Fibroblast of villous mesenchyme (primary cell): ENCODE data around the gene BICDL1. TPM values are rescaled to one million over a fixed set of nuclear protein-coding genes. Genes with fewer than 3 reads are reported as not detected.
"Not testable (repeated sequence)": the region's sequence is repeated elsewhere in the genome, so short reads cannot be mapped to it uniquely, and the experiment has no call there.

ENCODE experiments used
- DNase-seq: peaks from one replicate; pipeline ENCODE4 v3.0.0-alpha.2; 2010; ENCODE audit warnings: low read depth
- H3K4me3 ChIP-seq: 2 replicates; pipeline ENCODE4 v1.5.1; 2011; ENCODE audit warnings: low read depth, mild to moderate bottlenecking, low read length
- CTCF ChIP-seq: IDR thresholded peaks from 2 replicates; pipeline ENCODE4 v1.5.1; 2012; ENCODE audit warnings: low read depth, mild to moderate bottlenecking, low read length; ENCODE audit not compliant: insufficient read depth
- total RNA-seq: library from RNA; depleted of rRNA; stranded (reverse); fragments of >200 nt; gene quantifications from 2 replicates; pipeline ENCODE4 v1.2.3, GENCODE V29; 2012

BICDL1 gene
- total RNA-seq, 1 donor, result 1.7 TPM

- DNase-seq, result no peak
- TF ChIP-seq CTCF, result no peak
- no peak overlapping the region for H3K4me3 ChIP-seq
Observed at GRCh38 chr12:119956047-119956446, 33.0 kb upstream of the BICDL1 start.

- H3K4me3 ChIP-seq, result no peak overlapping the region
- DNase-seq, result no peak
- no peak for TF ChIP-seq CTCF
Observed at GRCh38 chr12:119957135-119957534, 31.9 kb upstream of the BICDL1 start.

DNA sequence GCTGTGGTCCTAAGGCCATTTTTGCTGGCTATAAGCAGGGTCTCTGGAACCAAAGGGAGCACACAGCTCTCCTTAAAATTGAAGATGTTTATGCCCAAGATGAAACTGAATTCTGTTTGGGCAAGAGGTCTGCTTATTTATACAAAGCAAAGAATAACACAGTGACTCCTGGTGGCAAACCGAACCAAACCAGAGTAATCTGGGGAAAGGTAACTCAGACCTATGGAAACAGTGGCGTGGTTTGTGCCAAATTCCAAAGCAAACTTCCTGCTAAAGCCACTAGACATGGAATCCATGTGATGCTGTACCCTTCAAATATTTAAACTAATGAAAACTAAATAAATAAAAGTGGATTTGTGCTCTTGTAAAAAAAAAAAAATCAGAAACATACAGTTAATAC, 29.6 kb upstream of the BICDL1 start:
- TF ChIP-seq CTCF, result no peak
- DNase-seq, result no peak
- H3K4me3 ChIP-seq, result no peak overlapping the region

DNA sequence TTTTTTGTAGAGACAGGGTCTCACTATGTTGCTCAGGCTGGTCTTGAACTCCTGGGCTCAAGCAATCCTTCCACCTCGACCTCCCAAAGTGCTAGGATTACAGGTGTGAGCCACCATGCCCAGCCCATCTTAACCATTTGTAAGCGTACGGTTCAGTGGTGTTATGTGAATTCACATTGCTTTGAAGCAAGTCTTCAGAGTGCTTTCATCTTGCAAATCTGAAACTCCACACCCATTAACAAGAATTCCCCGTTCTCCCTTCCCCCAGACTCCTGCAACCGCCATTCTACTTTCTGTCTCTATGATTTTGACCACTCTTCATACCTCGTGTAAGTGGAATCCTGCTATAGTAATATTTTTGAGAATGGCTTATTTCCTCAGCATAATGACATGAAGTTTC, 24.9 kb upstream of the BICDL1 start:
- no peak for DNase-seq

GRCh38 chr12:119964929-119965328, 24.1 kb upstream of the BICDL1 start:
- no peak for TF ChIP-seq CTCF
- no peak overlapping the region for H3K4me3 ChIP-seq
- DNase-seq, result no peak

More for the DNA sequence above, 24.9 kb upstream of the BICDL1 start:
- no peak for TF ChIP-seq CTCF
- no peak overlapping the region for H3K4me3 ChIP-seq

DNA sequence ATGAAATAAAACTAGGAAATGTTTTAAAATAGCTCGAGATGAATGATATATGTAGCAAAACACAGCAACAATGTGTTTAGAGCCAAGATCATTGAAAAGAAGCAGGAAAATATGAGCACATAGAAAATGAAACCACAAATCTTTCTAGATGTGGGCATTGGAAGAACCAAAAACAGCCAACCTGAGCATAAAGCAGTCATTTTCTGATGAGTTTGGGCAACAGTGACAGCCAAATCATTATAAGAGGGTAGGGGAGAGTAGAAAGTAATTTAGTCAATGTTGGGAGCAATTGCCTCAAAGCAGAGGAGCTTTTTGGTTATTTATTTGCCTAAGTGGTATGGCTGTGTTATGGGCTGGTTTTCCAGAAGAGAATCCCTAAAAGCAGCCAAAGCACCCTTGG, 8.8 kb upstream of the BICDL1 start:
- H3K4me3 ChIP-seq, result no peak overlapping the region
- DNase-seq, result no peak
- no peak for TF ChIP-seq CTCF

DNA sequence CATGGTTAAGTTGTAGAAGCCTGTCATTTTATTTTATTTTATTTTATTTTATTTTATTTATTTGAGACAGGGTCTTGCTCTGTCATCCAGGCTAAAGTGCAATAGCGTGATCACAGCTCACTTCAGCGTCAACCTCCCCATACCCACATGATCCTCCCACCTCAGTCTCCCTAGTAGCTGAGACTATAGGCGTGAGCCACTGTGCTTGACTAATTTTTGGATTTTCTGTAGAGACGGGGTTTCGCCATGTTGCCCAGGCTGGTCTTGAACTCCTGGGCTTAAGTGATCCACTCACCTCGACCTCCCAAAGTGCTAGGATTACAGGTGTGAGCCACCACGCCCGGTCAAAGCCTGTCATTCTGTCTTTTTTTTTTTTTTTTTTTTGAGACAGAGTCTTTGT, 8.3 kb upstream of the BICDL1 start:
- not testable (repeated sequence) for H3K4me3 ChIP-seq, DNase-seq
